ENCODE measurements around the gene SUCO.

SUCO gene

GRCh38 chr1:172515927-172516326 is 17.0 kb upstream of the SUCO start:
- no peak for DNase-seq

GRCh38 chr1:172517081-172517480 is 15.9 kb upstream of the SUCO start:
- no peak for DNase-seq

DNA sequence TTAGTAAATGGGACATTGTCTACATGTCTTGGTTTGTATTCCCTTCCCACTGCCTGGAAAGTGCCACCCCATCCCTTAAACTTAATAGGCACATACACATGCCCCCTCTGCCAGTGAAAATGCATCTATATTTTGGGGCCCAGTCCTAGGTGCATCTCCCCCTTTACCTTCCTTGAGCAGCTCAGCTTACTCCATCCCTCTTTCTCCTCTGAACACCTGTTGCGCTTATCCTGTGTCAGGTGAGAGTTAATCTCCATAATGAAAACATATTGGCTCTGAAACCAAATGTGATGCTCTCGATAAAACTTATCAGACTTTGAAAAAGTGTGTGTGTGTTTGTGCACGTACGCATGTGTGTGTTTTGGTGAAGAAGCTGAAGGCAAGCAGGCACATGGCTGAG is 15.4 kb upstream of the SUCO start:
- DNase-seq: no peak

DNA sequence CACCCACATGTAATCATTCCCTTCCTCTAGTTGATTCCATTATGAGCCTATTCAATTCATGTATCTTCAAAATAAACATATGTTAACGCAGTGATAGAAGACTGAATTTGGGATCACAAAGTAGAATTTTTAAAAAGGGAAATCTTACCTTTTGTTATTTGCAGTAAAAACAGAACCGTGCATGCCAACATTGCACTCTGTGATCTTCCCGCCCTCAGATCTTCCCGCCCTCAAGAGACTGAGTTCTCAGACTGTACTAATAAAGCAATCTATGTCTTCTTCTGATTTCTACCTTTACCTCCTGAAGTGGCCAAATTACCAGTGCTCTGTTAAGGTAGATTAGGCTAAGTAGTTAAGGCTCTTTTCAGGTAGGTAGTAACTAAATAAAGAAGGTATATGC is 3.6 kb upstream of the SUCO start:
- DNase-seq: no peak

- no peak for DNase-seq
Measured at GRCh38 chr1:172530000-172530399, 3.0 kb upstream of the SUCO start.

DNA sequence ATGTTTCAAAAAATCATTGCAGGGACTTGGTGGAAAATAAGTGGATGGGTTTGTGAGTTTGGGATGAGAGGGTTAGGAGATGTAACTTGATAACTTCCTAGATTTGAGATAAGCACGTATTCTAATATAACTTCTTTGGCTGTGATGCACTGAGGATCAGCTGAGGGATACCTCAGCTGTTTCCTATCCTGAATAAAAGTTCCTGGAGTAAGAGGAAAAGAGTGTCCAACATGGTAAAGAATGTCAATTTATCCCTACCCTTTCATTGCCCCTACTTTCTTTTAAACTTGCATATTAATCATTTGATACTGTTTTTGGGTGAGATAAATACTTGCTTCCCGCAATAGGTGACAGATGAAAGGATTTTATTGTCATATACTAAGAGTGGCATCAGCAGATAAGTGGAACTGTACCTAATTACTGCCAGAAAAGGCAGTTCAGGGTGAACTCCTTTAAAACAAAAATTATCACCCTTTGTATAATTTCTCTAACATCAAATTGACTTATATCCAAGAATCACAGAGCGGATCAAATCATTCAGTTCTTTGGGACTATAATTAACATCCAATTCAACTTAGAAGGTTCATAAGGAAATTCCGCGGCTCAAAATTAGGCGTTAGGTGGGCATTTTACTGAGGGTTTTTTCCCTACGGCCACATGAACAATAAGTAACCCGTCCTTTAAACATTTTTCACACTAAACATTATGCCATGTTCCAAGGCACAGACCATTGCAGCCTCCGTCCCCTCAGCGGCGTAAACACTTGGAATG is 1.4 kb upstream of the SUCO start:
- no peak for DNase-seq

GRCh38 chr1:172532183-172532699 is 709 bp upstream of the SUCO start:
- DNase-seq: peak; percentile 88

DNA sequence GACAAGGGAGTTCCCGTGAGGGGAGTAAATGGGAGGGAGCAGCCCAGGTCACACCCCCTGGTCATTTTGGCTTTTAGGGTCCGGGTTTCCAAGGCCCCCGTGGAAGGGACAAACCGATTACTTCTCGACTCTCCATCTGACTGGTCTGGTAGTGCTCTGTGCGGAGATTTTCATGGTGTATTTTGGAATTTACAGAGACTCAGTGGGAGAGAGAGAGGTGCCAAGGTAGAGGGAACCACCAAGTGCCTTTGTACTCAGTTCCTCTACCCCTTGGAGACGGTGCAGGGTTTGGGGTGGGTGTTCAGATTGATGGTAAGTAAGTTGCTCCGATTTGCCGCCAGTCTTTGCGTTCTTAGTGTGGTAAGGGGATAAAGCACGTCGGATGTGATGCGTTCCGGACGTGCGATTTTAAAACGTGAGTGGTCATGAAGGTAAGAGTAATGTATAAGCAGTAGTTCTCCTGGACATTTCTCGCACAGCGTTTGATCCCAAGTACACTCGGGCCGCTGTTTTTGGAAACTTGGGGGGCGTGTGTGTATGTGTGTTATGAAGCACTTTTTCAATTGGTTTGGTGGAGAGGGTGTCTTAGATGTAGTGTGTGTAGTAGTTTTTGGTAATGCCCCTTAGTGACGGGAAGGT is 682 bp downstream of the SUCO start:
- peak; percentile 58 for DNase-seq

DNA sequence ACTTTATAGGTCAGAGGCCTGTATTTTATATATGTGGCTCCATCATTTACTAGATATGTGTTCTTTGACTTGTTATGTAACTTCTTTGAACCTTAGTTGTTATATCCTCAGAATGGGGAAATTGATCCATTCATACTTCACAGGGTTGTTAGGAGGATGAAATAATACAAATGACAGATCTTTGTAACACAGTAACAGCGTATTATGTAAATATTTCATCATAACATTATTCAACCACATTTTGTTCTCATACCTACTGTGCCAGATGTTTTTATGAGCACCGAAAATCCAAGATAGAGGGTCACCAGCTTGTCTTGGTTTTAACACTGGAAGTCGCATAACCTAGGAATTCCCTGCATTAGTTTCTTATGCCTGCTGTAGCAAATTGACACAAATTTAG is 3.3 kb downstream of the SUCO start:
- DNase-seq: no peak

- DNase-seq: no peak
Measured at GRCh38 chr1:172537366-172537765, 4.4 kb downstream of the SUCO start.

- DNase-seq: no peak
Measured at GRCh38 chr1:172537827-172538391, 5.0 kb downstream of the SUCO start.

DNA sequence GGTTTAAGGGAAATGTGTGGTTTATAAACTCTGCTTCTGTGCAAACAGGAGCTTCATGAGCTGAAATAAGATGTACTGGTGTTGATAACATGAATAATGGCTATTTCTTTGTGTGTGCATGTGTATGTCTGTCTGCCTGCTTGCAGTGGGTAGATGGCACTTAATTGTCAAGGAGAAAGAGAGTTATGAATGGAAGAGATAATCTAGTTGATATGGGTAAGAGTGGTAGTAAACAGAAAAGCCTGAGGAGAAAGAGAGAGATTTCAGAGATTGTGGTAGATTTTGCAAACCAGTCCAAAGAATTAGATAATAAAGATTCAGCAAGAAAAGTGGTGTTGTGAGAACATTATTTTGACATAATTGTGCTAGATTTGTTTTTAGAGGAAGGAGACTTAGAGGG is 7.7 kb downstream of the SUCO start:
- no peak for DNase-seq

GRCh38 chr1:172544481-172545104 is 11.6 kb downstream of the SUCO start:
- DNase-seq: no peak

DNA sequence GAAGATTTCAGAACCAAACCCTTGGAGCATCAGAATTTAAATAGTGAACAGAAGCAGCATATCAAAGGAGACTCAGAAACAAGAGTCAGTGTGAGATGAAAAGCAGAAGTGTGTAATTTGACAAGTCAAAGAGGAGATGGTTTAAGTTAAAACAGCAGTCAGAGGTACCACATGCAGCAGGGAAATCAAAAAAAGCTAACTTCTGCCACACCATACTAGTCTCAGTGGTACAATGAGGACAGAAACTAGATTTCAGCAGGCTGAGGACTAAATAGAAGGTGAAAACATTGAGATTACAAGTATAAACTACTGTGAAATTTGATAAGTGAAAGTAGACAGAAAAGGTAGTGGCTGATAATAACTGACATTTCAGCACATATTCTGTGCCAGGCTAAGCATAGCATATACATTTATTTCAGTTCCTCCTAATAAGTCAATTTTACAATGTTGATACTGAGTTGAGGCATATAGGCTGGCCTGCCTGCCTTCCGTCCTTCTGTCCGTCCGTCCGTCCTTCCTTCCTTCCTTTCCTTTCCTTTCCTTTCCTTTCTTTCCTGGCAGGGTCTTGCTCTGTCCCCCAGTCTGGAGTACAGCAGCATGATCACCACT is 12.6 kb downstream of the SUCO start:
- DNase-seq: no peak

- no peak for DNase-seq
Measured at GRCh38 chr1:172547071-172547470, 14.1 kb downstream of the SUCO start.

DNA sequence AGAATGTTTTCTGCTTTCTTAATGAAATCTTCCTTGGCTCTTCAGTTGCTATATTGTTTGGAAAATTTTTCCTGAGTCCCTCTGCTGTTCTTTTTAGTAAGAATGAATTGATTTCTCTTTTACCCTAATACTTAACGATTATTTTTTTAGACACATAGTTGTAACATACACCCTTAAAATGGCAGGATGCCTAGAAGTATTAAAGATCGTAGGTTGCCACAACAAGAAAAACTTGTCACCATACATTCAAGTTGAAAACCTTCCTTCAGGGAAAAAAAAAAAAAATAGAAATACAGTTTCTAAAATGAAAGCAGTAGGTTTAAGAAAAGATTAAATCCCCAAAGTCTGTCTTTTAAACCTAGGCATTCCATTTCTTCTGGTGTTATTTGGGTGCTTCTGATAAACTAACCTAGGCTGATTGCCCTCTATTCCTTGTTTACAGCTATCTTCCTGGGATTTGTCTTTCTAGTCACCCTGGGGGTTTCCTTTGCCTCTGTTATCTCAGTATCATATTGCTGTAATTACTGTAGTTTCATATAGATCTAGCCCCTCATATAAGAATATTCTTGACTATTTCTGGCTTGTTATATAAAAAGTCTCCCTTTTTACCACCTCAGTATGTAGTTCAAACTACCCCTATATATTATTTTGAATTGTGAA is 16.8 kb downstream of the SUCO start:
- no peak for DNase-seq

DNA sequence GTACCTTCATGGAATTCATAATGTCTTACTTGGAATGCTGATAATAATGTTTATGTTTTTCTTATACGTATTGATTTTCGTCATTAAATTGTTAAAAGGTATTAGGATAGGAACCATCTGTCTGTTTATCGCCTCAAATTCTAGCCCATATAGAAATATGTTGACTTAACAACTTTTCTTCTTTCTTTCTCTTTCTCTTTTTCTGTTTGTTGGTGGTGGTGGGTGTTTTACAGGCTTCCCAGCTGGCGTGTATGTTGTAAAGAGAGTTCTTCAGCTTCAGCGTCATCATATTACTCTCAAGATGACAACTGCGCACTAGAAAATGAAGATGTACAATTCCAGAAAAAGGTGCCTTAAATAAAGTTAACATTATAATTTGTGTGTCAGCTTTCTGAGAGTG is 18.3 kb downstream of the SUCO start:
- no peak for DNase-seq

DNA sequence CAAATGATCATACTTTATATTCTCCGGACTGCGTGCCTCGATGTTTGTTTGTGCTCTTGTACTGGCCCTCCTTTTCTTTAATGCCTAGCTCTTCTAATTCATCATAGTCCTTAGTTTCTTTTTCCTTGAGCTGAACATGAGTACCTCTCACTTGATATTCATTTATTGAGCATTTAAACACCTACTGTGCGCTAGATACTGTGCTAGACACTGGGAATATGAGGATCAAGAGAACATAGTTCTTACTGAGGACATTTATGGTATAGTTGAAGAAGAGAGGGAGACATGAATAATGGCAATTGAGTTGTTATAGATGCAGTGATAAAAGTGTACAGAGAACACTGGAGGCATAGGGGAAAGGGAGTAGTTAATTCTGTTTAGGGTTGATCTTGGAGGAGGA is 22.0 kb downstream of the SUCO start:
- DNase-seq: no peak

- DNase-seq: no peak
Measured at GRCh38 chr1:172556461-172556860, 23.5 kb downstream of the SUCO start.

DNA sequence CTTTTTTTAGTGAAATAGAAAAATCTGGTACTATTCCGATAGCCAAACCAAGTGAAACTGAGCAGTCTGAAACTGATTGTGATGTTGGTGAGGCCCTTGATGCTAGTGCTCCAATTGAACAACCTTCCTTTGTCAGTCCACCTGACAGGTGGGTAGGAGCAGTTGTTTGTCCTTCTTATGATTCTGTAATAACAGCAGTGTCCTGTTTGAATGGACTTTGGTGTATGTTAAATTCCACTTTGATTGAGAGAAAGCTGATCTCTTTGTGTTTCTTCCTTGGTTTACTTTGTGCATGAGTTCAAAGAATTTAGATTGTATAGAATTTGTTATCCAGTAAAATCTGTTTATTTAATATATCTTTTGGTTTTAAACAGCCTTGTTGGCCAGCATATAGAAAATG is 24.3 kb downstream of the SUCO start:
- DNase-seq: no peak

DNA sequence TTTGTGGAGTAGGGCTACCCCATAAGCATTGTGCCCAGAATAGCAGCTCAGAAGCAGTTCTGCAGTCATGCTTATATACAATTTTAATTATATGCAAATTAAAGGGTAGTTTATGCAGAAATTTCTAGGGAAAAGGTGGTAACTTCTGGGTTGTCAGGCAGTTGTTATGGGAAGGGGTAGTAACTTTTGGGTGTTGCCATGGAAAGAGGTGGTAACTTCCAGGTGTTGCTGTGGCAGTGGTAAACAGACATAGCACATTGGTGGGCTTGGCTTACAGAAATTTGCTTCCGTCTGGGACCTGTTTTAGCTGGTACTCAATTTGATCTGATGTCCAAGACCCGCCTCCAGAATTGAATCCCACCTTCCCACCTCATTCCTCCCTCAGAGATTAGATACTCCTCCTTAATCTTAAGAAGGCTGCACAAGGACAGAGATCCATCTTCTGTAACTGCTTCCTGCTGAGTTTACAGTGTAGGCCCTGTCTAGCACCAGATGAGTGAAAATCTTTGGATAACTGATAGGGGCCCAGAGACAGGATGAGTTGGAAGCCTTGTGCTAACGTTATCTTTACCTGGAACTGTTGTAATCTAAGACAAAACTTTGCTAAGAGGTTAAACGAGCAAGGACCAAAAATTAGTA is 26.7 kb downstream of the SUCO start:
- DNase-seq: no peak

- no peak for DNase-seq
Measured at GRCh38 chr1:172561252-172561651, 28.3 kb downstream of the SUCO start.
